ENCODE measurements around the gene DNPH1. TPM values are rescaled to one million over a fixed set of nuclear protein-coding genes. Genes with fewer than 3 reads are reported as not detected.

DNPH1 gene
- total and polyA plus RNA-seq, 3 experiments from 2014 or later, result 68.2 to 80.0 (median 68.3) TPM

DNA sequence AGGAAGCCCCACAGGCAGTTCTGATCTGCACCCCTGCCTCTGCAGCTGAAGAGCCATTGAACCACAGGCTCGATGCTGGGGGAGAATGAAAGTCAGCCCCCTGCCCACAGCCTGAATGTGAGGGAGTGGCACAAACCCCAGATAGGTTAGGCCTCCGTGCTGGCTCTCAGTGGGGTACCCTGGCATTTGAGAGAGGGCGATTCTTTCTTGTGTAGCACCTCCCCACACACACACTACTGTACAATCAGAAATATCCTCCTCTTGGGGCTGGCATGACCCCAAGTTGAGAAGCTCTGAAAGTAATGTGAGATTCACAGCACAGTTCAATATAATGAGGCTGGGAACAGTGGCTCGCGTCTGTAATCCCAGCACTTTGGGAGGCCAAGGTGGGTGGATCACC lies 31.9 kb upstream of the DNPH1 start:
- Mint-ChIP-seq H3K27me3 (peaks cover 8 to 12% of the 10 kb centered on the region in 2 donors), H3K4me3 (no peak overlapping the region), H3K36me3 (no peaks in the 10 kb centered on the region), H3K9me3 (no peaks in the 10 kb centered on the region), H3K27ac (peak overlapping the region in 1 of 8 donors; percentile 19), H3K4me1 (peaks cover 0 to 3% (median 3%) of the 10 kb centered on the region in 3 donors)
- H3K4me3 ChIP-seq (ENCODE audit: low read length), result no peak overlapping the region
- H3K9me3 ChIP-seq (ENCODE audit: low read length), result no peaks in the 10 kb centered on the region
- H3K27ac ChIP-seq (ENCODE audit: low read depth, low read length), result no peak overlapping the region
- POLR2A ChIA-PET, result no interaction called here
- no peaks in the 10 kb centered on the region for H3K27me3 ChIP-seq (ENCODE audit: insufficient read depth, low read length, poor library complexity, severe bottlenecking)
- CTCF ChIA-PET, result no interaction called here
- H3K4me1 ChIP-seq (ENCODE audit: insufficient read depth, low read length), result no peaks in the 10 kb centered on the region
- H3K36me3 ChIP-seq (ENCODE audit: insufficient read depth, low read length), result no peaks in the 10 kb centered on the region
- peak in 1 of 5 donors; percentile 26 for DNase-seq

- H3K27ac ChIP-seq (ENCODE audit: low read depth, low read length), result no peak overlapping the region
- no peak overlapping the region for H3K4me3 ChIP-seq (ENCODE audit: low read length)
- ChIA-PET POLR2A (no interaction called here), CTCF (no interaction called here)
- H3K4me1 ChIP-seq (ENCODE audit: insufficient read depth, low read length), result no peaks in the 10 kb centered on the region
- H3K9me3 ChIP-seq (ENCODE audit: low read length), result no peaks in the 10 kb centered on the region
- Mint-ChIP-seq H3K27me3 (peaks cover 9 to 13% of the 10 kb centered on the region in 2 donors), H3K9me3 (no peaks in the 10 kb centered on the region), H3K4me3 (no peak overlapping the region), H3K4me1 (peaks cover 0 to 3% (median 3%) of the 10 kb centered on the region in 3 donors), H3K27ac (peak overlapping the region in 4 of 8 donors; percentile 1 to 72 (median 12)), H3K36me3 (no peaks in the 10 kb centered on the region)
- DNase-seq, result no peak
- no peaks in the 10 kb centered on the region for H3K36me3 ChIP-seq (ENCODE audit: insufficient read depth, low read length)
- no peaks in the 10 kb centered on the region for H3K27me3 ChIP-seq (ENCODE audit: insufficient read depth, low read length, poor library complexity, severe bottlenecking)
Observed at GRCh38 chr6:43260791-43261190, 31.5 kb upstream of the DNPH1 start.

DNA sequence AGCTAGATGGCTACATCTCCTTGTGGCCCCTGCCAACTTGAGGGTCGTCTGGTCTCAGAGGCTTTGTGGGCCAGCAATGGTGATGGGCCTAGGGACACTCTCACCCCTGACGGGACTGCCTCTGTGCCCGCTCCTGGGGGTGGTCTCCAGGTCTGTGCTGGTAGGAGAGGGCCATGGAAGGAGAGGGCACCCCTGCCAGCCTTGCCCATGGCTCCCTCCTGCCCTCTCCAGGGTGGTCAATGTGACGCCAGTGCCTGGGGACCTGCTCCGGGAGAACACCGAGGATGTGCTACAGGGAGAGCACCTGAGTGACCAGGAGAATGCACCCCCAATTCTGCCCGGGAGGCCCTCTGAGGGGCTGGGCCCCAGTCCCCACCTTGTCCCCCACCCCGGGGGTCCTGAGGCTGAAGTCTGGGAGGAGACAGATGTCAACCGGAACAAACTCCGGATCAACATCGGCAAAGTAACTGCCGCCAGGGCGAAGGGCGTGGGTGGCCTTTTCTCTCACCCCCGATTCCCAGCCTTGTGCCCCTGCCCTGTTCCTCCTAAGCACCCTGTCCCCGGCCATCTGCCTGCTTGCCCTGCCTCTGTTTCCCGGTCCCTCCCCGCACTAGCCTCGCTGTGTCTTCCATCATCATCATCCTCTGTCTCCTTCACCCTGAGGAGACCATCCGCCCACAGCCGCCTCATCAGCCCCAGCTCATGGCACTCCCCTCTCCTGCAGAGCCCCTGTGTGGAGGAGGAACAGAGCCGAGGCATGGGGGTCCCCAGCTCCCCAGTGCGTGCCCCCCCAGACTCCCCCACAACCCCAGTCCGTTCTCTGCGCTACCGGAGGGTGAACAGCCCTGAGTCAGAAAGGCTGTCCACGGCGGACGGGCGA lies 29.8 kb upstream of the DNPH1 start:
- H3K27me3 ChIP-seq (ENCODE audit: insufficient read depth, low read length, poor library complexity, severe bottlenecking), result no peaks in the 10 kb centered on the region
- POLR2A ChIA-PET, result no interaction called here

GRCh38 chr6:43258180-43258579 lies 28.9 kb upstream of the DNPH1 start:
- Histone ChIP-seq H3K27ac (ENCODE audit: low read depth, low read length) (no peak overlapping the region), H3K4me1 (ENCODE audit: insufficient read depth, low read length) (no peaks in the 10 kb centered on the region), H3K9me3 (ENCODE audit: low read length) (no peaks in the 10 kb centered on the region), H3K27me3 (ENCODE audit: insufficient read depth, low read length, poor library complexity, severe bottlenecking) (no peaks in the 10 kb centered on the region), H3K4me3 (ENCODE audit: low read length) (no peak overlapping the region), H3K36me3 (ENCODE audit: insufficient read depth, low read length) (no peaks in the 10 kb centered on the region)
- ChIA-PET CTCF (no interaction called here), POLR2A (no interaction called here)
- Mint-ChIP-seq H3K9me3 (no peaks in the 10 kb centered on the region), H3K4me1 (no peaks in the 10 kb centered on the region), H3K36me3 (no peaks in the 10 kb centered on the region), H3K27ac (no peak overlapping the region), H3K4me3 (no peak overlapping the region), H3K27me3 (peaks cover 7 to 25% of the 10 kb centered on the region in 2 donors)
- peak in 1 of 5 donors; percentile 40 for DNase-seq

More for the DNA sequence above, 29.8 kb upstream of the DNPH1 start:
- H3K36me3 ChIP-seq (ENCODE audit: insufficient read depth, low read length), result no peaks in the 10 kb centered on the region
- H3K36me3 Mint-ChIP-seq, result no peaks in the 10 kb centered on the region
- no peak overlapping the region for H3K4me3 ChIP-seq (ENCODE audit: low read length)
- H3K4me3 Mint-ChIP-seq, result no peak overlapping the region
- no peaks in the 10 kb centered on the region for H3K9me3 Mint-ChIP-seq
- CTCF ChIA-PET, result no interaction called here
- peak in 1 of 5 donors; percentile 45 for DNase-seq
- peaks cover 7 to 21% of the 10 kb centered on the region in 2 donors for H3K27me3 Mint-ChIP-seq
- no peak overlapping the region for H3K27ac ChIP-seq (ENCODE audit: low read depth, low read length)
- no peaks in the 10 kb centered on the region for H3K4me1 ChIP-seq (ENCODE audit: insufficient read depth, low read length)
- peaks cover 0 to 3% (median 3%) of the 10 kb centered on the region in 3 donors for H3K4me1 Mint-ChIP-seq
- H3K9me3 ChIP-seq (ENCODE audit: low read length), result no peaks in the 10 kb centered on the region
- H3K27ac Mint-ChIP-seq, result no peak overlapping the region

- peak in 1 of 5 donors; percentile 22 for DNase-seq
- H3K27me3 ChIP-seq (ENCODE audit: insufficient read depth, low read length, poor library complexity, severe bottlenecking), result peaks cover 3% of the 10 kb centered on the region
- CTCF ChIA-PET, result no interaction called here
- Mint-ChIP-seq H3K36me3 (no peaks in the 10 kb centered on the region), H3K4me1 (no peaks in the 10 kb centered on the region), H3K27me3 (peaks cover 7 to 31% of the 10 kb centered on the region in 2 donors), H3K27ac (peak overlapping the region in 1 of 8 donors; percentile 45), H3K9me3 (no peaks in the 10 kb centered on the region), H3K4me3 (no peak overlapping the region)
- H3K4me3 ChIP-seq (ENCODE audit: low read length), result no peak overlapping the region
- no peak overlapping the region for H3K27ac ChIP-seq (ENCODE audit: low read depth, low read length)
- POLR2A ChIA-PET, result no interaction called here
- H3K36me3 ChIP-seq (ENCODE audit: insufficient read depth, low read length), result no peaks in the 10 kb centered on the region
- H3K9me3 ChIP-seq (ENCODE audit: low read length), result no peaks in the 10 kb centered on the region
- no peaks in the 10 kb centered on the region for H3K4me1 ChIP-seq (ENCODE audit: insufficient read depth, low read length)
Observed at GRCh38 chr6:43257367-43258145, 28.3 kb upstream of the DNPH1 start.

- no peaks in the 10 kb centered on the region for H3K36me3 Mint-ChIP-seq
- Histone ChIP-seq H3K27ac (ENCODE audit: low read depth, low read length) (no peak overlapping the region), H3K4me1 (ENCODE audit: insufficient read depth, low read length) (no peaks in the 10 kb centered on the region), H3K36me3 (ENCODE audit: insufficient read depth, low read length) (no peaks in the 10 kb centered on the region), H3K4me3 (ENCODE audit: low read length) (no peak overlapping the region), H3K27me3 (ENCODE audit: insufficient read depth, low read length, poor library complexity, severe bottlenecking) (peaks cover 3% of the 10 kb centered on the region), H3K9me3 (ENCODE audit: low read length) (no peaks in the 10 kb centered on the region)
- H3K9me3 Mint-ChIP-seq, result no peaks in the 10 kb centered on the region
- no peak overlapping the region for H3K27ac Mint-ChIP-seq
- DNase-seq, result no peak
- H3K4me1 Mint-ChIP-seq, result no peaks in the 10 kb centered on the region
- no peak overlapping the region for H3K4me3 Mint-ChIP-seq
- H3K27me3 Mint-ChIP-seq, result peaks cover 11 to 34% of the 10 kb centered on the region in 2 donors
- CTCF ChIA-PET, result interaction anchor here (1.0 to 1.6 kb wide), 2 partner anchors 8 to 27 kb away, joined by 3 to 7 read pairs; partner anchors contain the start of gene DNPH1
- POLR2A ChIA-PET, result no interaction called here
Observed at GRCh38 chr6:43256670-43257366, 27.5 kb upstream of the DNPH1 start.

DNA sequence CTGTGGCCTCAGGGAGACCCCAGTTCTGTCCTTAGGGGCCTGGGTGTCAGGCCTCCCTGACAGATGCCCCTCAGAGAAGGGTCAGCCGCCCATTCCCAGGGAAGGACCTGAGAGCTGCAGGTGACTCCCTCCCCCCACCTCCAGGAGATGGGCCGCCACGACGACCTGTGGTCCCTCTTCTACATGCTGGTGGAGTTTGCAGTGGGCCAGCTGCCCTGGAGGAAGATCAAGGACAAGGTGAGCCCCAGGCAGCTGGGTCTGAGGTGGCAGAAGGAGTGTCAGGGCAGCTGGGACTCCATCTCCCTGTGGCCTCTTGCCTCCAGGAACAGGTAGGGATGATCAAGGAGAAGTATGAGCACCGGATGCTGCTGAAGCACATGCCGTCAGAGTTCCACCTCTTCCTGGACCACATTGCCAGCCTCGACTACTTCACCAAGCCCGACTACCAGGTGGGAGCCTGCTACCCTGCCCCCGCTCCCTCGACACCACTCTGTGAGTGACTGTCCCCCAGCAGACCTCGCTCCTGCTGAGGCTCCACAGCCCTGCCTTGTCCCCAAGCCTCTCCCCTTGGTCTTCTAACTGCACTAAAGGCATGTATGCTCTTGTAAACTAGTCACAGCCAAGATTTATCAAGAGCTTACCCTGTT lies 26.2 kb upstream of the DNPH1 start:
- Mint-ChIP-seq H3K9me3 (no peaks in the 10 kb centered on the region), H3K4me1 (no peaks in the 10 kb centered on the region), H3K36me3 (no peaks in the 10 kb centered on the region), H3K27ac (peak overlapping the region in 1 of 8 donors; percentile 17), H3K4me3 (no peak overlapping the region), H3K27me3 (peaks cover 15 to 46% of the 10 kb centered on the region in 2 donors)
- CTCF ChIA-PET, result interaction anchor here (1.0 to 1.6 kb wide), 2 partner anchors 9 to 26 kb away, joined by 3 to 7 read pairs; partner anchors contain the start of gene DNPH1
- DNase-seq, result no peak
- POLR2A ChIA-PET, result no interaction called here
- Histone ChIP-seq H3K4me3 (ENCODE audit: low read length) (no peak overlapping the region), H3K27ac (ENCODE audit: low read depth, low read length) (no peak overlapping the region), H3K4me1 (ENCODE audit: insufficient read depth, low read length) (no peaks in the 10 kb centered on the region), H3K9me3 (ENCODE audit: low read length) (no peaks in the 10 kb centered on the region), H3K27me3 (ENCODE audit: insufficient read depth, low read length, poor library complexity, severe bottlenecking) (peaks cover 3% of the 10 kb centered on the region), H3K36me3 (ENCODE audit: insufficient read depth, low read length) (no peaks in the 10 kb centered on the region)
